NCI-H1436 (cell line): ENCODE data around the gene KBTBD4.
"Not testable (repeated sequence)": the region's sequence is repeated elsewhere in the genome, so short reads cannot be mapped to it uniquely, and the experiment has no call there.

Experiments used
- DNase-seq: peaks from one replicate; lab custom pipeline; 2025; lab: John Stamatoyannopoulos, UW

The KBTBD4 gene

DNA sequence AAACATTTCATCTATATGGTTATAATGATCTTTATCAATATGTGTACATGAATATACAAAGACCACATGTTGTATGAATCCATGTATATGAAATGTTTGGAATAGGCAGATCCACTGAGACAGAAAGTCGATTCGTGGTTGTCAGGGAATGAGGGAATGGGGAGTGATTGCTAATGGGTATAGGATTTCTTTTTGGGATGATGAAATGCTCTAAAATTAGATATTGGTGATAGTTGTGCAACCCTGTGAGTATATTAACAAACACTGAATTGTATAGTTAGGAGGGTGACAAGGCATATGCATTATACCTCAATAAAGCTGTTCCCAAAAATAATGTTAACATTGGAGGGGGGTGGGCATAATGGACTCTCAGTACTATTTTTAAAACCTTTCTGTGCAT lies 18.3 kb downstream of the KBTBD4 start:
- no peak for DNase-seq

DNA sequence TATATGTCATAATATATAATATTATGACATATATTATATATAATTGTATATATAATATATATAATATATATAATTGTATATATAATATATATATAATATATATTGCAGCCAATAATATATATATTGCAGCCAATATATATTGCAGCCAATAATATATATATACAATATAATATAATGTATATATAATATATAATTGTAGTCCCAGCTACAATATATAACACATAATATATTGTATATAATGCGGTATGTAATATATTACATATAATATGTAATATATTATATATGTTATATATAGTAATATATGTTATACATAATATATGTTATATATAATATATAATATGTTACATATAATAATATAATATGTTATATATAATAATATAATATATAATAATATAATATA lies 20.1 kb downstream of the KBTBD4 start:
- no peak for DNase-seq

DNA sequence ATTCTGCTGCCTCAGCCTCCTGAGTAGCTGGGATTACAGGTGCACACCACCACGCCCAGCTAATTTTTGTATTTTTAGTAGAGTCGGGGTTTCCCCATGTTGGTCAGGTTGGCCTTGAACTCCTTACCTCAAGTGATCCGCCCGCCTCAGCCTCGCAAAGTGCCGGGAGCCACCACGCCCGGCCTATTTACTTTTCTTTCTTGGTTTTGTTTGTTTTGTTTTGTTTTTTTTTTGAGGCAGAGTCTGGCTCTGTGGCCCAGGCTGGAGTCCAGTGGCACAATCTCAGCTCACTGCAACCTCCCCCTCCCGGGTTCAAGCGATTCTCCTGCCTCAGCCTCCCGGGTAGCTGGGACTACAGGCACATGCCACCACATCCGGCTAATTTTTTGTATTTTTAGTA lies 21.8 kb downstream of the KBTBD4 start:
- not testable (repeated sequence) for DNase-seq

DNA sequence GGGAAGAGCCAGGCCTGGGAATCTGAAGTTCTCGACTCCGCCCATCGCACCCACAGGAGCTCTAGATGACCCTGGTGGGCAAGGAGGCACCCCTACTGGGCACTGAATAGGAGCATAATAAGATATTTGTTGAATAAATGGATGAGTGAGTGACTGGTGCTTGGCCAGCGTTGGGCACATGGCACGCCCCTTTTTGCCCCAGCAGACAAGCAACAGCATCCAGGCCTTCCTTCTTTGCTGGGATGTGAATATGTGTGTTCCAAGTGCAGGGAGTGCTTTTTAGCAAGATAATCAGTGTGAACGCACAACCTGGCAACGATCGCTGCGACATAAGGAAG lies 25.4 kb downstream of the KBTBD4 start:
- DNase-seq, result no peak

GRCh38 chr11:47552566-47553405 lies 26.0 kb downstream of the KBTBD4 start, which contains the start of gene CELF1:
Gene CELF1 (minus strand): TSS chr11:47553132. CDS start chr11:47499523, 53,609 bp downstream.
- DNase-seq, result peak; percentile 90

GRCh38 chr11:47552056-47552565 lies 26.7 kb downstream of the KBTBD4 start:
- no peak for DNase-seq

DNA sequence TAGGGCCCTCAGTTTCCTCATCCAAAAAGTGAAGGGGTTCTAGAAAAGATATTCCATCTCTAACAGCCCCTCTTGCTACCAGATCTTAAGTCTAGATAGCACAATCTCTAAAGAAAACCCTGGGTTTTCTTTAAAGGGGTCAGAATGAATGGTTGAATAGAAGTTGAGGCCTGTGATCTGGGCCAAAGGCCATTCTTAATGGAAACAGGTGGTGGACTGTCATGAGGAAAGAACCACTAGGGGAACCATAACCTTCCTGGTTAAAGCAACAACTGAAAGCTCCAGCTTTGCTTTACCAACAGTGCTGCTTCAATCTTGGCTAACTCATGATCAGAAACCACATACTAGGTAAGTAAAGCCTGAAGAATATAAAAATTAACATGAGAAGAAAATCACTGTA lies 27.7 kb downstream of the KBTBD4 start:
- DNase-seq, result no peak

GRCh38 chr11:47550288-47551047 lies 28.3 kb downstream of the KBTBD4 start:
- DNase-seq, result no peak

DNA sequence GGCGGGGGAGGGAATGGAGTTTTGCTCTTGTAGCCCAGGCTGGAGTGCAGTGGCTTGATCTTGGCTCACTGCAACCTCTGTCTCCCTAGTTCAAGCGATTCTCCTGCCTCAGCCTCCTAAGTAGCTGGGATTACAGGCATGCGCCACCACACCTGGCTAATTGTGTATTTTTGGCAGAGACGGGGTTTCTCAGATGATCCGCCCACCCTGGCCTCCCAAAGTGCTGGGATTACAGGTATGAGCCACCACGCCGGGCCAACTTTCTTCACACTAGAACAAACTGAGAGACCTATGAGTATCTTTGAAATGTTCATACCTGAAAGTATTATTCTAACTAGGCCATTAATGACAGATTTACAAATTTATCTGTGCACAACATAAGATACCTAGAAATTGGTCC lies 32.5 kb downstream of the KBTBD4 start:
- DNase-seq, result not testable (repeated sequence)

GRCh38 chr11:47545298-47545697 lies 33.5 kb downstream of the KBTBD4 start:
- DNase-seq, result no peak

DNA sequence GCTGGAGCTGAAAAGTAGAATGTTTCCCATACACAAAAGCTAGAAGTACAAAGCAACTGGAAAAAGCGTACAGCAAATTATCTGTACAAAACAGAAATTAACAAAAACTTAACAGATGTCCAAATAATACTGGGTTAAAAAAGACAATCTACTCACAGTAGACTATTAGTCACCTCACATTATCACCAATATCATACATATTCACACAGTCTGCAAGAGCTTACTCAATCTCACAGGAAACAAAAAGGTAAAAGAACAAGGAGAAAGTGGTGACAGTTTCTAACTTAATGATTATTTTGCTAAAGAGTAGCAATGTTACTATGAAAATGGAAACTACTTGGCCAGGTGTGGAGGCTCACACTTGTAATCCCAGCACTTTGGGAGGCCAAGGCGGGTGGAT lies 37.7 kb downstream of the KBTBD4 start:
- no peak for DNase-seq

DNA sequence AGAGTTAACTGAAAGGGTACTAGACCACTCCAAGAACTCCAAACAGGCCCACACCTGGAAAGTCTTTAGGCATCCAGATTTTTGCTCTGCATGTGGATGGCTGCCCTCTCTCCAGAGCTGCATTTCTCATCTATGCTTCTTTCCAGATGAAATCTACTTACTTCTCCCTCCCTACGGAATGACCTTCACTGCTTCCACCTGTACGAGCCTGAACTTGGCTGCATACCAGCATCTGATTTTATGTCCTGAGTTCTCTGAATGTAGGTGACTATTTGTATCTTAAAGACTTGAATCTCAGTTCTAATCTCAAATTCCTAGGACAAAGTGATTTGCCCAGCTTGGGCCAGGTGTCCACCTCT lies 39.1 kb downstream of the KBTBD4 start:
- no peak for DNase-seq

GRCh38 chr11:47538741-47539565 lies 39.8 kb downstream of the KBTBD4 start:
- peak; percentile 33 for DNase-seq

DNA sequence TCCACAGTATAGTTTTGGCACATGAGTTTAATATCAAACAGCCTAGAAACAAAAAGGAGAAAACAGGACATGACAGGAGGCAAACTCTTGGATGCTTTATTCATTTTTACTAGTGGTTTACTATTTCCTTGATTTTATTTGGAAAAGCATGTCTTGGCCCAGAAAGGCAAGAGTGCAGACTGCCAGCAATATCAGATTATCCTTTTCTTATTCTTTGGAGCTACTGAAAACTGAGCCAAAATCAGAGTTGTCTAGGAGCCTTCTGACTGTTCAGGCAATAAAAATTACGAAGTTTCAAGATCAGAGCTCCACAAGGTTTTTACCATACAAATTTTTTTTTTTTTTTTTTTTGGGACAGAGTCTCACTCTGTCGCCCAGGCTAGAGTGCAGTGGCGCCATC lies 41.9 kb downstream of the KBTBD4 start:
- no peak for DNase-seq

DNA sequence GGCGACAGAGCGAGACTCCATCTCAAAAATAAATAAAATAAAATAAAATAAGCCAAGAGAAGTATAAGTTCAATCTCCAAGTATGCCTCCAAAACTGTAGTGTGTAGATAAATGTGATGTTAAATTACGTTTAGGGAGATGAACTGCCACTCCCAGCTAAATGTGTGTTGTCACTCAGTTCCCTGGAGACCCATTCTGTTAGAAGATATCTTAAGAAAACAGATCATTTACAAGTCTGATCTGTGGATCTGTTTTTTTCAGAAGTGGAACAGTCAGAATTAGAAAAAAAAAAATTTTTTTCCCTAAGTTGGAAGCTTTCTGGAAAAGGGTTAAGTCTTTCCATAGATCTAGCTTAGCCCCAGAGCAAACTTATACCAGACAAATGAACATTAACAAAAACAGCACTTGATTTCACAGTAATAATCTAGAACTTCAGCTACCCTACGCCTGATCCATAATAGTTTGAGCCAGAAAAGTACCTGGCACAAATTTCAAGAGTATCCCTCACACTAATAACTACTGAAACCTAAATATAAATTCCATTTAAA lies 44.0 kb downstream of the KBTBD4 start:
- no peak for DNase-seq

DNA sequence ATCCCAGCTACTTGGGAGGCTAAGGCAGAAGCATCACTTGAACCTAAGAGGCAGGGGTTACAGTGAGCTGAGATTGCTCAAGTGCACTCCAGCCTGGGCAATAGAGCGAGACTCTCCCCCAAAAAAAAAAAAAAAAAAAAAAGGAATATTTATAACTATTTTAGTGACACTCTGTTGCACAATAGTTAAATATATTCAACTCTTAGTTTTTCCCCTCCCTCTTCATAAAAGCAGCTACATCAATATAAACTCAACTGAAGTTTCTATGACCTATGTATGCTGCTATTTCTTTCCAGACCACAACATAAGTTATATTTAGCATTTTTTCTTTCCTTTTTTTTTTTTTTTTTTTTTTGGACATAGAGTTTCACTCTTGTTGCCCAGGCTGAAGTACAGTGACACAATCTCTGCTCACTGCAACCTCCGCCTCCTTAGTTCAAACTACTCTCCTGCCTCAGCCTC lies 45.0 kb downstream of the KBTBD4 start:
- no peak for DNase-seq

GRCh38 chr11:47532597-47533213 lies 46.1 kb downstream of the KBTBD4 start:
- DNase-seq, result no peak

- no peak for DNase-seq
Observed at GRCh38 chr11:47531666-47532065, 47.1 kb downstream of the KBTBD4 start.

GRCh38 chr11:47530721-47531120 lies 48.0 kb downstream of the KBTBD4 start:
- not testable (repeated sequence) for DNase-seq

- no peak for DNase-seq
Observed at GRCh38 chr11:47529951-47530350, 48.8 kb downstream of the KBTBD4 start.

- no peak for DNase-seq
Observed at GRCh38 chr11:47527186-47527585, 51.6 kb downstream of the KBTBD4 start.
